K562 (cell line): ENCODE data around the gene ARHGAP26. TPM values are rescaled to one million over a fixed set of nuclear protein-coding genes. Genes with fewer than 3 reads are reported as not detected.

ENCODE experiments used
- ATAC-seq: fragments of 200-7000 bp; cut with Tn5 transposase; 3 replicates; pipeline ENCODE4 v1.9.1; 2020; ENCODE audit warnings: moderate library complexity
- BruUV-seq: library from RNA; stranded (reverse); fragments of 400-500 nt; replicated peaks from 2 replicates; lab custom pipeline; 2021; lab: Mats Ljungman, UMichigan
- CTCF ChIA-PET: fragments of 300-600 bp; formaldehyde crosslinking; extraction: SDS; loops from one replicate; lab custom pipeline; 2021; ENCODE audit warnings: low intra/inter-chr PET ratio; lab: Yijun Ruan, JAX
- POLR2A ChIA-PET: fragments of 300-600, 350-650 bp; sonication (Branson Sonifier 250); formaldehyde crosslinking; extraction: SDS; loops from one replicate; lab custom pipeline; 2021; ENCODE audit warnings: antibody characterized with exemption, inconsistent platforms; lab: Yijun Ruan, JAX
- DNase-seq, 4 experiments: peaks; one replicate each; pipeline versions ENCODE4 v3.0.0 to v3.0.0-alpha.2; 2011 to 2018; ENCODE audit warnings: low spot score in 3 of 4, mixed read lengths in 3 of 4; ENCODE audit errors: extremely low read depth in 1 of 4
- FAIRE-seq: peaks from 2 replicates; lab custom pipeline; 2011; peaks lifted over from hg19 to GRCh38; lab: Jason Lieb, UNC
- H2AFZ ChIP-seq: 2 replicates; pipeline ENCODE4 v1.6.0; 2011; ENCODE audit warnings: low read depth, low read length, control low read depth, inconsistent platforms
- H3K27ac ChIP-seq: fragments of 200-600 bp; 3 replicates; pipeline ENCODE4 v1.8.0; 2011; ENCODE audit warnings: low read depth, mild to moderate bottlenecking, control low read depth, inconsistent platforms, low read length, moderate library complexity, mixed read lengths; ENCODE audit errors: extremely low read depth
- H3K27me3 ChIP-seq, 2 experiments: fragments of 300-600 bp in 1 of 2; 2 replicates in 1 of 2; 3 replicates in 1 of 2; pipeline versions ENCODE4 v1.6.0 to v1.8.0; 2011; ENCODE audit warnings: inconsistent platforms in 2 of 2, low read length in 2 of 2, mild to moderate bottlenecking in 1 of 2, mixed read lengths in 1 of 2, moderate library complexity in 1 of 2; ENCODE audit not compliant: control insufficient read depth in 2 of 2, insufficient read depth in 2 of 2
- H3K36me3 ChIP-seq: fragments of 300-600 bp; 3 replicates; pipeline ENCODE4 v1.8.0; 2011; ENCODE audit warnings: mild to moderate bottlenecking, low read length, inconsistent platforms; ENCODE audit not compliant: control insufficient read depth, insufficient read depth
- H3K4me1 ChIP-seq, 2 experiments: fragments of 200-600 bp in 1 of 2; replicated peaks in 1 of 2; 2 replicates in 1 of 2; 3 replicates in 1 of 2; pipeline versions ENCODE4 v1.5.1 to v1.8.0; 2011; ENCODE audit warnings: inconsistent platforms in 2 of 2, low read length in 2 of 2, mild to moderate bottlenecking in 1 of 2, mixed read lengths in 1 of 2, moderate library complexity in 1 of 2; ENCODE audit not compliant: control insufficient read depth in 2 of 2, insufficient read depth in 2 of 2
- H3K4me2 ChIP-seq: 2 replicates; pipeline ENCODE4 v1.6.1; 2011; ENCODE audit warnings: low read length, control low read depth, inconsistent platforms, mixed read lengths; ENCODE audit not compliant: insufficient read depth
- H3K4me3 ChIP-seq: fragments of 200-600 bp; sonication (generic), shearing (Covaris generic); 2 replicates; pipeline ENCODE4 v1.5.1; 2016; ENCODE audit warnings: control low read depth, inconsistent platforms
- H3K79me2 ChIP-seq: fragments of 200-600 bp; 3 replicates; pipeline ENCODE4 v1.8.0; 2011; ENCODE audit warnings: low read length, inconsistent platforms; ENCODE audit not compliant: control insufficient read depth, insufficient read depth
- H3K9ac ChIP-seq, 2 experiments: 2 replicates each; pipeline versions ENCODE4 v1.6.0 to v1.6.1; 2011; ENCODE audit warnings: low read depth in 2 of 2, low read length in 2 of 2, control low read depth in 1 of 2, inconsistent platforms in 1 of 2, mild to moderate bottlenecking in 1 of 2, mixed read lengths in 1 of 2; ENCODE audit not compliant: insufficient read depth in 1 of 2
- H3K9me1 ChIP-seq: one replicate; pipeline ENCODE4 v1.6.0; 2011; ENCODE audit warnings: inconsistent platforms, mild to moderate bottlenecking, low read length, moderate library complexity; ENCODE audit not compliant: control insufficient read depth, insufficient read depth
- H3K9me3 ChIP-seq: replicated peaks from 2 replicates; pipeline ENCODE4 v1.5.1; 2011; ENCODE audit warnings: low read depth, low read length, inconsistent platforms; ENCODE audit not compliant: control insufficient read depth, insufficient read depth
- H4K20me1 ChIP-seq: replicated peaks from 2 replicates; pipeline ENCODE4 v1.6.1; 2011; ENCODE audit warnings: low read length, inconsistent platforms, mixed read lengths; ENCODE audit not compliant: control insufficient read depth, insufficient read depth
- CBX3 ChIP-seq, 2 experiments: IDR thresholded peaks; 1 replicate in 1 of 2; 2 replicates in 1 of 2; pipeline ENCODE4 v1.6.1; 2012; ENCODE audit warnings: inconsistent platforms in 2 of 2, low read length in 2 of 2, borderline replicate concordance in 1 of 2, control low read depth in 1 of 2
- HIVEP1 ChIP-seq: fragments of 250-450 bp; sonication (Bioruptor Pico); IDR thresholded peaks from 2 replicates; pipeline ENCODE4 v1.4.0; 2020; ENCODE audit warnings: mild to moderate bottlenecking
- HSF4 ChIP-seq: fragments of 250-450 bp; sonication (Bioruptor Pico); IDR thresholded peaks from 2 replicates; pipeline ENCODE4 v2.1.2; 2022; ENCODE audit warnings: mild to moderate bottlenecking, moderate library complexity, borderline replicate concordance
- TARDBP ChIP-seq: fragments of 450-650 bp; IDR thresholded peaks from 2 replicates; pipeline ENCODE4 v1.6.1; 2016
- U2AF2 ChIP-seq: fragments of 200-400 bp; formaldehyde crosslinking; optimal IDR thresholded peaks from 2 replicates; pipeline ENCODE3; 2017; ENCODE audit warnings: low read depth, mild to moderate bottlenecking, low read length
- ZFP1 ChIP-seq: fragments of 450-650 bp; formaldehyde crosslinking; IDR thresholded peaks from 2 replicates; pipeline ENCODE4 v1.4.0; 2020; ENCODE audit warnings: mild to moderate bottlenecking, mixed read lengths
- ZFX ChIP-seq: sonication (generic); formaldehyde crosslinking; IDR thresholded peaks from 2 replicates; pipeline ENCODE4 v1.8.0; 2022; ENCODE audit warnings: mild to moderate bottlenecking, missing genetic modification reagents, moderate library complexity
- ZNF197 ChIP-seq: fragments of 200-800 bp; sonication (Bioruptor generic); IDR thresholded peaks from 2 replicates; pipeline ENCODE4 v1.6.1; 2016; ENCODE audit warnings: low read depth, missing genetic modification characterization, missing compliant biosample characterization
- ZNF507 ChIP-seq: conservative IDR thresholded peaks from 2 replicates; pipeline ENCODE4 v1.6.1; 2017; ENCODE audit warnings: missing genetic modification characterization, missing compliant biosample characterization
- ZZZ3 ChIP-seq: fragments of 450-650 bp; IDR thresholded peaks from 2 replicates; pipeline ENCODE4 v1.6.1; 2016; ENCODE audit warnings: antibody characterized with exemption, mild to moderate bottlenecking, moderate library complexity
- WGBS: fragments of 100-300 bp; shearing (Covaris generic); methylation state at CpG from one replicate; pipeline ENCODE4 v1.1.6; 2016; ENCODE audit warnings: low coverage, mixed read lengths; ENCODE audit not compliant: insufficient coverage; ENCODE audit errors: missing lambda C conversion rate; 5-methylcytosine and 5-hydroxymethylcytosine counted together
- in situ Hi-C: fragments of 300-500 bp; cut with MboI; formaldehyde crosslinking; loops from 4 replicates; pipeline ENCODE4 v1.15.0; 2018; ENCODE audit warnings: inconsistent platforms, mixed read lengths
- intact Hi-C: fragments of 100-400 bp; cut with micrococcal nuclease; formaldehyde crosslinking; loops from 2 replicates; pipeline ENCODE4 v1.14.2; 2022
- polyA plus RNA-seq, 8 experiments: library from polyadenylated mRNA; depleted of rRNA in 4 of 8; stranded (reverse) in 5 of 8; unstranded in 3 of 8; fragments of >200 nt; fragmentation: Nextera tagmentation in 2 of 8; fragmentation: Illumina TruSeq in 1 of 8; extraction: Ambion mirVana in 2 of 8; extraction: Trizol in 1 of 8; gene quantifications; 2 replicates each; pipeline versions ENCODE4 v1.2.1 to v1.2.3, GENCODE V29; 2011 to 2014; ENCODE audit warnings: inconsistent platforms in 1 of 8, missing spikeins in 1 of 8
- total RNA-seq, 7 experiments: library from RNA; depleted of rRNA in 6 of 7; stranded (reverse); fragments of >200 nt in 6 of 7; fragmentation: Illumina TruSeq in 2 of 7; extraction: Trizol in 2 of 7; gene quantifications; 2 replicates each; pipeline versions ENCODE4 v1.2.1 to v1.2.3, GENCODE V29; 2011 to 2021; ENCODE audit warnings: low replicate concordance in 1 of 7
- TF ChIP-seq, protein P1 (sequence below), 2 experiments: fragments of 450-650 bp in 1 of 2; sonication (generic) in 1 of 2; formaldehyde crosslinking in 1 of 2; IDR thresholded peaks; 2 replicates each; pipeline versions ENCODE4 v1.7.1 to v1.9.0; 2016 to 2022; ENCODE audit warnings: inconsistent platforms in 1 of 2, mild to moderate bottlenecking in 1 of 2, missing genetic modification reagents in 1 of 2
- TF ChIP-seq, protein P2 (sequence below): fragments of 250-450 bp; sonication (Bioruptor Pico); IDR thresholded peaks from 2 replicates; pipeline ENCODE4 v1.4.0; 2020; ENCODE audit warnings: borderline replicate concordance
- TF ChIP-seq, protein P3 (sequence below): fragments of 250-450 bp; sonication (Bioruptor Pico); IDR thresholded peaks from 2 replicates; pipeline ENCODE4 v1.9.0; 2021; ENCODE audit warnings: mild to moderate bottlenecking

Gene ARHGAP26
- total and polyA plus RNA-seq, 9 of the 15 experiments (the other 6 are each of a cell fraction or from before 2014, with no cell fraction given) = 0.13 to 1.1 (median 0.55) TPM

DNA sequence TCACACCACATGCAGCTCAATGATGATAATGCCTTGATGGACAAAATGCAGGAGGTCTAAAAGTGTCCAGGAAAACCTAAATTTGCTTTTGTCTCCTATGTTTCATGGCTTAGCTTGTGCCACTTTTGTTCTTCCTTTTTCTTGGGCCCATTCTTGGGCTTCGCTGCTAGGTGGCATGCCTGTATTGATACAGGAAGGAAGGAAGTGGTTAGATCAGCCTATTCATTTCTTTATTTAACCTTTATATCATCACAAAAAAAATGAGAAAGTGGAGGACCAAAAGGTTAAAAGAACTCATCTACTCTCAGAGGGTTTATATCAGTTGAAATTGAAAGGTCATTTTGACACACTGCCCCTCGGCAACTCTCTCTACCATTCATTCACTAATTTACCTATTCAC lies 260.2 kb downstream of the ARHGAP26 start:
- peaks cover 2 to 12% of the 10 kb centered on the region in 2 experiments; a peak in 2 of 5 replicates for H3K27me3 ChIP-seq
- WGBS = 28% methylated on average over 2 of the region's 2 CpGs
- no peak overlapping the region for H3K27ac ChIP-seq
- H4K20me1 ChIP-seq = no peaks in the 10 kb centered on the region
- ChIA-PET POLR2A (no interaction called here), CTCF (no interaction called here)
- peaks cover 9 to 16% of the 10 kb centered on the region in 2 experiments; a peak in 4 of 5 replicates for H3K4me1 ChIP-seq
- in situ Hi-C loops (no loop called here), intact Hi-C loops (no loop called here)
- ATAC-seq (no peak), FAIRE-seq (no peak), DNase-seq (no peak)
- no peak overlapping the region for H3K4me3 ChIP-seq
- BruUV-seq = no TSS peak
- H2AFZ ChIP-seq = no peak overlapping the region
- H3K9ac ChIP-seq = no peak overlapping the region
- no peak overlapping the region for H3K4me2 ChIP-seq
- no peaks in the 10 kb centered on the region for H3K9me3 ChIP-seq
- no peaks in the 10 kb centered on the region for H3K36me3 ChIP-seq
- no peaks in the 10 kb centered on the region for H3K9me1 ChIP-seq
- H3K79me2 ChIP-seq = no peaks in the 10 kb centered on the region
- TF ChIP-seq, protein P1, sequence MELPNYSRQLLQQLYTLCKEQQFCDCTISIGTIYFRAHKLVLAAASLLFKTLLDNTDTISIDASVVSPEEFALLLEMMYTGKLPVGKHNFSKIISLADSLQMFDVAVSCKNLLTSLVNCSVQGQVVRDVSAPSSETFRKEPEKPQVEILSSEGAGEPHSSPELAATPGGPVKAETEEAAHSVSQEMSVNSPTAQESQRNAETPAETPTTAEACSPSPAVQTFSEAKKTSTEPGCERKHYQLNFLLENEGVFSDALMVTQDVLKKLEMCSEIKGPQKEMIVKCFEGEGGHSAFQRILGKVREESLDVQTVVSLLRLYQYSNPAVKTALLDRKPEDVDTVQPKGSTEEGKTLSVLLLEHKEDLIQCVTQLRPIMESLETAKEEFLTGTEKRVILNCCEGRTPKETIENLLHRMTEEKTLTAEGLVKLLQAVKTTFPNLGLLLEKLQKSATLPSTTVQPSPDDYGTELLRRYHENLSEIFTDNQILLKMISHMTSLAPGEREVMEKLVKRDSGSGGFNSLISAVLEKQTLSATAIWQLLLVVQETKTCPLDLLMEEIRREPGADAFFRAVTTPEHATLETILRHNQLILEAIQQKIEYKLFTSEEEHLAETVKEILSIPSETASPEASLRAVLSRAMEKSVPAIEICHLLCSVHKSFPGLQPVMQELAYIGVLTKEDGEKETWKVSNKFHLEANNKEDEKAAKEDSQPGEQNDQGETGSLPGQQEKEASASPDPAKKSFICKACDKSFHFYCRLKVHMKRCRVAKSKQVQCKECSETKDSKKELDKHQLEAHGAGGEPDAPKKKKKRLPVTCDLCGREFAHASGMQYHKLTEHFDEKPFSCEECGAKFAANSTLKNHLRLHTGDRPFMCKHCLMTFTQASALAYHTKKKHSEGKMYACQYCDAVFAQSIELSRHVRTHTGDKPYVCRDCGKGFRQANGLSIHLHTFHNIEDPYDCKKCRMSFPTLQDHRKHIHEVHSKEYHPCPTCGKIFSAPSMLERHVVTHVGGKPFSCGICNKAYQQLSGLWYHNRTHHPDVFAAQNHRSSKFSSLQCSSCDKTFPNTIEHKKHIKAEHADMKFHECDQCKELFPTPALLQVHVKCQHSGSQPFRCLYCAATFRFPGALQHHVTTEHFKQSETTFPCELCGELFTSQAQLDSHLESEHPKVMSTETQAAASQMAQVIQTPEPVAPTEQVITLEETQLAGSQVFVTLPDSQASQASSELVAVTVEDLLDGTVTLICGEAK (IDR thresholded peaks at IDR 0.05) = no peak
- TF ChIP-seq, protein P1 (CRISPR knock-in tag; IDR thresholded peaks at IDR 0.05) = no peak
- TF ChIP-seq, protein P2, sequence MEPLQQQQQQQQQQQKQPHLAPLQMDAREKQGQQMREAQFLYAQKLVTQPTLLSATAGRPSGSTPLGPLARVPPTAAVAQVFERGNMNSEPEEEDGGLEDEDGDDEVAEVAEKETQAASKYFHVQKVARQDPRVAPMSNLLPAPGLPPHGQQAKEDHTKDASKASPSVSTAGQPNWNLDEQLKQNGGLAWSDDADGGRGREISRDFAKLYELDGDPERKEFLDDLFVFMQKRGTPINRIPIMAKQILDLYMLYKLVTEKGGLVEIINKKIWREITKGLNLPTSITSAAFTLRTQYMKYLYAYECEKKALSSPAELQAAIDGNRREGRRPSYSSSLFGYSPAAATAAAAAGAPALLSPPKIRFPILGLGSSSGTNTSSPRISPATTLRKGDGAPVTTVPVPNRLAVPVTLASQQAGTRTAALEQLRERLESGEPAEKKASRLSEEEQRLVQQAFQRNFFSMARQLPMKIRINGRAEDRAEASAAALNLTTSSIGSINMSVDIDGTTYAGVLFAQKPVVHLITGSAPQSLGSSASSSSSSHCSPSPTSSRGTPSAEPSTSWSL (CRISPR knock-in tag) = no peak
- TF ChIP-seq HIVEP1 = no peak
- TF ChIP-seq HSF4 (CRISPR knock-in tag) = no peak
- TF ChIP-seq ZZZ3 = no peak
- TF ChIP-seq ZNF197 (CRISPR knock-in tag) = no peak
- TF ChIP-seq ZFP1 (CRISPR knock-in tag) = no peak
- TF ChIP-seq CBX3 (IDR thresholded peaks at IDR 0.05; ENCODE audit: borderline replicate concordance in 1 of 2, low read length in 2 of 2) = no peak
- no peak for TF ChIP-seq ZNF507 (tag)
- TF ChIP-seq ZFX (CRISPR knock-in tag) = no peak
- no peak for TF ChIP-seq TARDBP
- no peak for TF ChIP-seq U2AF2
- TF ChIP-seq, protein P3, sequence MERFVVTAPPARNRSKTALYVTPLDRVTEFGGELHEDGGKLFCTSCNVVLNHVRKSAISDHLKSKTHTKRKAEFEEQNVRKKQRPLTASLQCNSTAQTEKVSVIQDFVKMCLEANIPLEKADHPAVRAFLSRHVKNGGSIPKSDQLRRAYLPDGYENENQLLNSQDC (CRISPR knock-in tag) = no peak
